Hematopoietic multipotent progenitor cell treated with erythropoietin and hydrocortisone succinate and interleukin-3 and kit ligand, for 4 days (in vitro differentiated cells): Measurements from ENCODE around the gene PCA3.
"Not testable (repeated sequence)": the region's sequence is repeated elsewhere in the genome, so short reads cannot be mapped to it uniquely, and the experiment has no call there.

ENCODE experiments used
- DNase-seq: peaks from one replicate; pipeline ENCODE4 v3.0.0-alpha.2; 2015

PCA3 gene

DNA sequence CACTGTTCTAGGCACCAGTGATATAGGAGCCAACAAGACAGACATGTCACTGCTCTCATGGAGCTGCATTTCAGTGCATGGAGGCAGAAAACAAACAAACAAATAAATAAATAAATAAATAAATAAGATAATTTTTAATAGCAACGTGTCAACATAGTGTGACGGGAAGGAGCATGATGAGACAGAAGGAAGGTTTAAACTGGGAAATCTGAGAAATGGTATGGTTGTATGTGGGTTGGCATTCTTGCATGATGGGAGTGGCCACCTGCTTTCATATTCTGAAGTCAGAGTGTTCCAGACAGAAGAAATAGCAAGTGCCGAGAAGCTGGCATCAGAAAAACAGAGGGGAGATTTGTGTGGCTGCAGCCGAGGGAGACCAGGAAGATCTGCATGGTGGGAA, at the start of gene PCA3:
Gene PCA3, plus strand, starts transcription at position 301 of the 400 bp plus-strand sequence.
- no peak for DNase-seq

DNA sequence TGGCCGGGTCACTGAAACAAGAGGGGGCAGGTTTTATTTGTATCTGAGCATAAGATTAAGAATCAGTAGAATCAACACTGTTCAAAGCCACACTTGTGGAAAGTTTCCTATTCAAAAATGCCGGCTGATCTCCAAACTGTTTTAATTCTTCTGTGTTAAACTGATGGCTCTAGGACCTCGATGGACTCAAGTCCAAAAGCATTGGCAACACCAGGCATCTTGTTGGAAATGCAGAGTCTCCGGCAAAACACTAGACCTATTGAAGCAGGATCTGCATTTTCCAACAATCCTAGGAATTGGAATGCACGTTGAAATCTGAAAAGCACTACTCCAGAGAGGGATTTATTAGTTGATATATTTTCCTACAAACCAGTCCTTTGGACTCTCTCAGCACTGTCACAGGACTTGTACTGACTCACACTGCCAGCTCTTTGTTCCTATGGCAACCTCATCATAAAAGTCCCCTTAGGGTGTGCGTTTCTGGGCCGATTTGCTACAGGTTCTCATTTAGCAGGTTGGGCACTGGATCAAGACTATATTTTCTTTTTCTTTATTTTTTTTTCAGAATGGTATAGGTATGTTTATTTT, 48.1 kb upstream of the PCA3 start:
- no peak for DNase-seq

GRCh38 chr9:76717176-76717575, 47.1 kb upstream of the PCA3 start:
- DNase-seq, result no peak

DNA sequence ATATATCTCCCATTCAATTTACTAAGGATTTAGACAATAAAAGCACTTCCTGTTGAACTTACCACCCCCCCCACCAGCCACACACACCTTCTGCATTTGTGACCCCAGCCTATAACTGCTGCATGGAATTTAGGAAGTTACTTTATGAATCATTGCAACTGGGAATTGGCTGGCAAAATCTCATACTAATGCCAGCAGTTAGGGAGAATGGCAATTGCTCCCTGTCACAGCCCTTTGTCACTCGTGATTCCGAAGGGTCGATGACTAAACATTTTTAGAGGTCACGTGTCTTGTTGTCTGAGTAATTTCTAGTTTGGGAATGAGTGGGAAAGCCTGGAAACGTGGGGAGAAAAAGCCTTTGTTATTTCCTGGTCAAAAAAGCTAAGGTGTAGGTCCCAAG, 46.6 kb upstream of the PCA3 start:
- no peak for DNase-seq

DNA sequence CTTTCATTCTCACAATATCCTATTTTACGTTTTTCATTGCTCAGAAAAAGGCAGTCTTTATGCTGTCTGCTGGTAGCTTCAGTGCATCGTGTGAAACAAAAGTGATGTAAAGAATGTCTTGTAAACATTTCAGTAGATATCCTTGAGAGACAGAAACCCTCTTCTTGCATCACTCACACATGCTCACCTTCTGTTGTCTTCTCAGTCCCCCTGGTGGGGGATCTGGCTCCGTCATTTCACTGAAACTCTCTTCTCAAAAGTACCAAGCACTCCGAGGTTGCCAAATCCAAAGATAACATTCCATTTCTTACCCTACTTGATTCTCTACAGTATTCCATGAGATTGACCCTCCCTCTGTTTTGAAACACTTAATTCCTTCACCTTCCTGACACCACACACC, 46.1 kb upstream of the PCA3 start:
- no peak for DNase-seq

DNA sequence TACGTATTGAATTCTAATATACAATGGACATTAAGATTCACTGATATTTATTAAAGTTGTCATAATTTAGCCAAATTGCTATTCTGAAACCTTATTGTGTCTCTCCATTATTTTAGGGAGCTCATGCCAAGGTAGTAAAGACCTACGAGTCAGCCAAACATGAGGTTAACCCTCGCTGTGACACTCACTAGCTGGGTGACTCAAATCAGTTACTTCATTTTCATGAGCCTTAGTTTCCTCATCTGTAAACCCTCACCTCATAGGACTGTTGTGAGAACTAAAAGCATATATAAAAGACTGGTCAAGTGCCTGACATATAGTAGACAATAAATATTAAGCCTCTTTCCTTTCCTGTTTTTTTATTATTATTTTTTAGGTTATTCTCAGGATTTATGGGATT, 44.0 kb upstream of the PCA3 start:
- DNase-seq, result no peak

DNA sequence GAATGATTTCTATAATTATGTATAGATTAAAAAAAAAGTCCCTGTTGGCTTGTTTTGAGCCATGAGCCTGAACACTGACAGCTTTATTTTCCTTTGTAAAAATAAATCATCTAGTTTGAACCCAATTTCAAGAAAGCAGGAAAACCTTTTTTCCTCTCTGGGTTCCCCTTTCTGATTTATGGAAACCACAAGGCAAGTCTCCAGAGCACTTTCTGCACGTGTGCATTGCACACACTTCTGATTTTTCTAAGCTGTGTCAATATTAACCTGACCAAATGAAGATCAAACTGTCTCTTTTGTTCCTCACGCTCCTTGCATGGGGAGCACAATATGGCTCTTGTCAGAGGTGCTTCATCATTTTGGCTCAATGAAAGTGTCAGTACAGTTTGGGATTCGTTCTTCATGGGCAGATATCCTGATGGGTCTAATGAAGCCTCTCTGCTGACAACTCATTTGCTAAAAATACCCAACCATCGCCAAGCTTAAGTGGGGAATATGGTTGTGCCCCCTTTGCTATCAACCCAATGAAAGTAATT, 39.2 kb upstream of the PCA3 start:
- peak; percentile 15 for DNase-seq

- DNase-seq, result no peak
Measured at GRCh38 chr9:76725885-76726284, 38.4 kb upstream of the PCA3 start.

- DNase-seq, result no peak
Measured at GRCh38 chr9:76729116-76729515, 35.1 kb upstream of the PCA3 start.

- no peak for DNase-seq
Measured at GRCh38 chr9:76729980-76730737, 34.1 kb upstream of the PCA3 start.

DNA sequence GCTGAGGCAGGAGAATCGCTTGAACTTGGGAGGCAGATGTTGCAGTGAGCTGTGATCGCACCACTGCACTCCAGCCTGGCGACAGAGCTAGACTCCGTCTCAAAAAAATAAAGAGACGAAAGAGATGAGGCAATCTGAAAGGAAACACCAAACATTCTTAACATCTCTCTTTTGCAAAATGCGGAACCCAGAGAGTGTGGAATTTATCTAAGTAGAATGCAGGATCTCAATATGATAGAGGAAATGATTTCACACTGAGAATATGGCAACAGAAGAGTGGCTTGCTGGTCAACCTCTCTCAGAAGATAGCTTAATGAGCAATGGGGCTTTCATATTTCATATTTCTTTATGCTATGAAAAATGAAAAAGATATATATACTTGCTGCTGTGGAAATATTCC, 33.4 kb upstream of the PCA3 start:
- DNase-seq, result no peak

GRCh38 chr9:76732341-76732958, 31.8 kb upstream of the PCA3 start:
- no peak for DNase-seq

DNA sequence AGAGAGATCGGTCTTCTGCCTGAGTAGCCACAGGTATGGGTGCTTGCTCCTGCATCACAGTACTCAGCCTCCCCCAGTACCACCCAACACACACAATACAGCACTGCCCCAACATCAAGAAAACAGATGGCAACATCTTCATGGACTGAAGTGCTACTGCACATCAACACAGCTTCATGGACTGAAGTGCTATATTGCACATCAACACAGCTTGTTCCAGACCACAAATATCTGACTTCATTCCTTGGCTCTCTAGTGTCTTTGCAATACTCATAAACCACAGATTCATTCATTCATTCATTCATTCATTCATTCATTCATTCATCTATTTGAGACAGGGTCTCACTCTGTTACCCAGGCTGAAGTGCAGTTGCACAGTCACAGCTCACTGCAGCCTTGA, 31.1 kb upstream of the PCA3 start:
- no peak for DNase-seq

GRCh38 chr9:76734716-76735115, 29.5 kb upstream of the PCA3 start:
- no peak for DNase-seq

- no peak for DNase-seq
Measured at GRCh38 chr9:76737154-76737902, 26.9 kb upstream of the PCA3 start.

DNA sequence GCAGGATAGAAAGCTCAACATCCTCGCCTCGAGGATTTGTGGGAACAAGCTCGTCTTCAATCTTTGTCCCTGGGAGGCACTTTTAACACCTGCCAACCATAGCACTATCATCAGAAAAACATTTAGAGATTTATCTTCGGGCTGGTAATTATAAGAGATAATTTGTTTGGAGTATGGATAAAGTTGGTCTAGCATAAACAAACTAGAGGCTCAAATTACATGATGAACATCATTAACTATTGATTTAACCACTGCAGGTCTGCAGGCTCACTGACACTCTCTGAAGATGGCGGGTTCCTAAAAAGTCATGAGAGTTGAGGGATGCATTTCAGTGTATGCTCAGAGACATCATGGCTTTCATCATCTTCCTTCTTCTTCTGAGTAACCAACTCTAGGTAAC, 25.8 kb upstream of the PCA3 start:
- DNase-seq, result no peak

- DNase-seq, result no peak
Measured at GRCh38 chr9:76741524-76741923, 22.7 kb upstream of the PCA3 start.

GRCh38 chr9:76742890-76743289, 21.3 kb upstream of the PCA3 start:
- DNase-seq, result not testable (repeated sequence)

- DNase-seq, result peak; percentile 55
Measured at GRCh38 chr9:76743931-76744330, 20.3 kb upstream of the PCA3 start.

DNA sequence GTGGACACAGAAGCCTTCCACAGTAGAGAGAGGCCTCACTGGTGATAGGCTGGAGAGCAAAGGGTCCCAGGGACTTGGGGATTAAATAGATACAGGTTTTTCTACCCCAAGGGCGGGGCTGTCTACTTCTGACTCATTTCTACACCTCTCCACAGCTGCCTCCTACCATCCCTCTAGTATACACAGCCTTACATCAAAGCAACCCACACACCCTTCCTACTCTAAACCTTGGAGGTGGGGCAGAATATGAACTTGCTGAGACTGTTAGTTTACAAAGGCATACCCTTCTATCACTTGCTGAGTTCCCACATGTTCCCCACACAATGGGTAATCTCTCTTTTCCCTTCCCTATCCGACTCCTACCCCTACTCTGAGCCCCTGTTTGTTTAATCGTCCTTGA, 19.9 kb upstream of the PCA3 start:
- no peak for DNase-seq

GRCh38 chr9:76751001-76751400, 13.2 kb upstream of the PCA3 start:
- DNase-seq, result no peak

DNA sequence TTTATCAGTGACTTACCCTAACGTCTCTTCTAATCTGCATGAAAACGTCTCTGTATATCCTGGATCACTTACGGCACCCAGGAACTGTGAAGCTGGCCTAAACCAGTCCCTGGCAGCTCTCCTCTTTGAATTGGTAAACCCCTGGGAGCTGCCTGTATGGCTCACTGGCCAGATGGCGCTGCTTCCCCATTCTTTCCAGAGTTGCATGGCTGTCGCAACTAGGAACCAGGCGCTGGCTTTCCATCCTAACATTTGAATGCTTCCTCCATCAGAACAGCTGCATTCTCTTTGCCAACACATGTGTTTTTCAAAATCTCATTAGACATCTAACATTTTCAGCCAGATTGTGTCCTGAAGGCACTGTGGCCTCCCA, 8.0 kb upstream of the PCA3 start:
- DNase-seq, result peak; percentile 38

- DNase-seq, result no peak
Measured at GRCh38 chr9:76756941-76757673, 7.1 kb upstream of the PCA3 start.
